Activated CD8-positive, alpha-beta memory T cell treated with anti-CD3 and anti-CD28 coated beads for 48 hours (primary cell): ENCODE results near the gene CCNH.

Experiments
- DNase-seq, 3 experiments: peaks; one replicate each; pipeline ENCODE4 v3.0.0-alpha.2; 2020; ENCODE audit warnings: low read depth in 2 of 3, low spot score in 2 of 3

Gene CCNH

GRCh38 chr5:87403899-87404298 is 8.8 kb downstream of the CCNH start:
- no peak for DNase-seq

GRCh38 chr5:87403409-87403808 is 9.3 kb downstream of the CCNH start:
- no peak for DNase-seq

DNA sequence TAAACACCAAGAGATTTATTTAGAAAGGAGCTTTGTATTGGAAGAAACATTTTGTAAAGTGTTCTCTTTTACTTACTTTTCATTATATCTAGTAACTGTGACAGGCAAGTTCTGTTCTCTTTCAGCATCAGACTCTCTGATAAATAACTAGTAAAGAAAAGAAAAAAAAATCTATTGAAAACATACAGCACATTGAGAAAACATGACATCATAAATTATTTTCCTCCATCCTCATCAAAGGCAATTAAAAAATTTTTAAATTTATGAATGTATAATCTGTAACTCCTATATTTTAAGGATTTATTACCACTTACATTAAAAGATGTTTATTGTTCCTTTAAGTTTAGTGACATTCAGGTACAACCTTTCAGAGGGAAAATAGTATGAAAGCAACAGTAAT is 11.1 kb downstream of the CCNH start:
- no peak for DNase-seq

- DNase-seq, result no peak
Observed at GRCh38 chr5:87400305-87400899, 12.3 kb downstream of the CCNH start.

DNA sequence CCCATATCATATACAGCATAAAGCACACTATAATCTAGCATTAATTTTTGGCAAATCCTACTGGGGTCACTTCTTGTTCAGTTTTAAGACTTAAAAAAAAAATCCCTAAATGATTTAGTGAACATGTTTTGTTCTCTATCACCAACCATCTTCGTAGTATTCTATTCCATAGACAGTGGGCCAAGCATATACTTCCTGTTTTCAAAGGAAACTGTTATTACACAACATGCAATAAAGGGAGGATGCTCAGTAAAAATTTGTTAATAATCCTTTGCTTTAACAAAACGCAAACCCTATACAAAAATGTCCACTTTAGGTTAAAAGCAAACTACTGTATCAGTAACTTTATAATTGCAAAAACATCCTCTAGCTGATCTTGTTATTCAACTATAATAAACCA is 13.0 kb downstream of the CCNH start:
- no peak for DNase-seq

- no peak for DNase-seq
Observed at GRCh38 chr5:87398981-87399614, 13.6 kb downstream of the CCNH start.

DNA sequence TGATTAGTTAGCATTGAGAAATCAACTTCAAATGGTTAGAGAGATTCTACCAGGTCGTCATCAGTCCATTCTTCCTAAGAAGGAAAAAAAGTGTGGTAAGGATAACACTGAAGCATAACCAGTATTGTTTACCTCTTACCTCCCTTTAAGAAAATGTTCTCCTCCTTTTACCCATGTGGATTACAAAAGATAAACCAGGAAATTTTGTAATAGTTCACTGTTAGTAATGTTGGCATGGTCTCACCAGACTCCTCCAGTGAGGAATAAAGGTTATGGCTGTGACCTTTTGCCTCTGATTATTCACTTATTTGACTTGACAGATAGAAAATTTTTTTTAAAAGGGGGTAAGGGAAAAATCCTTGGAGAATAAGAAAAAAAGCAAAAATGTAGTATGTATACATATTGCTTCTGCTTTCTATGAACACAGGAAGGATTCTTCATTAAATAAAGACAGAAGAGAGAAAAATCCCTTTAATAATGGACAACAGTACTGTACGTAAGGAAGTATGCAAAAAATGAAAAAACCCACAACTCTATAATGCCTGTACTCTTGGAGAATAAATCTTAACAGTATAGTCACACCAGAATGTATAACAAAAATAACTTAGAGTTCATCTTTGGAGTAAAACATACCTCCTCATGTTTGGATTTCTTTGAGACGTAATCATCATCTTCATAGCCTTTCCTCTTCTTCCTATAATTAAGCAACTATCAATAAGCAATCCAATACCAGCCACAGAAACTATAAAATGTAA is 18.1 kb downstream of the CCNH start:
- no peak for DNase-seq

DNA sequence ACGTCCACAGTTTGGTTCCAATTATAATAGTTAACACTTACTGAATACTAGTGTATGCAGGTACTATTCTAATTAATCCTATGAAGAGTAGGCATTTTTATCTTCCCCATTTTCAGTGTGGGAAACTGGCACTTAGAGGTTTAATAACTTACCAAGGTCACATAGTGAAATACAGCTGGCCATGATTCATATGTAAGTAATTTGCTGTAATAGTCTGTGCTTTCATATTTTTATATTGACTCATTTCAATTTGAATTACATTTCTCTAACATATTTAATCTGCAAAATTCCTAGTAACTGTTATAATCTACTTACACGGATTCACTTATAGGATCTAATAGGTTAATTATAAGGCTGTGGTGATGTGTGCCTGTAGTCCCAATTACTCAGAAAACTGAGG is 19.4 kb downstream of the CCNH start:
- DNase-seq, result no peak

GRCh38 chr5:87392801-87393200 is 19.9 kb downstream of the CCNH start:
- no peak for DNase-seq

- DNase-seq, result no peak
Observed at GRCh38 chr5:87392170-87392569, 20.6 kb downstream of the CCNH start.

- DNase-seq, result no peak
Observed at GRCh38 chr5:87390576-87391199, 22.0 kb downstream of the CCNH start.

DNA sequence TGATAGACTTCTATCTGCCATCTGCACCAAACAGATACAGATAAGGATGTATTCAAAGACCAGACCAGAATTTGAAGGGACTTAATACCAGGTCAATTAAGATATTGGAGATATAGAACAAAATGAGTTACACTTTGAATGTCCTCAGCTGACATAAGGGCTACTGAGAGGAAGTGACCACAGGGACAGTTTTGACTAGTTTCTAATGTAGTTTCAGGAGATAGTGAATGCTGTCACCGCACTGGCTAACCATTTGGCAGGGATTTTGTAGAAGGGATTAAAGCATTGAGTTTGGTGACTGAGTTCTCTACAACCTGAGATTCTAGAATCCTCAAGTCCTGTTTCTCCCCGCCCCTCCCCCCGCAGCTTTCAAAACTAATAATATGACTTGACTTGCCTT is 22.7 kb downstream of the CCNH start:
- DNase-seq, result no peak

GRCh38 chr5:87389296-87390034 is 23.3 kb downstream of the CCNH start:
- DNase-seq, result no peak

- no peak for DNase-seq
Observed at GRCh38 chr5:87388129-87388528, 24.6 kb downstream of the CCNH start.

- no peak for DNase-seq
Observed at GRCh38 chr5:87385802-87386201, 26.9 kb downstream of the CCNH start.

DNA sequence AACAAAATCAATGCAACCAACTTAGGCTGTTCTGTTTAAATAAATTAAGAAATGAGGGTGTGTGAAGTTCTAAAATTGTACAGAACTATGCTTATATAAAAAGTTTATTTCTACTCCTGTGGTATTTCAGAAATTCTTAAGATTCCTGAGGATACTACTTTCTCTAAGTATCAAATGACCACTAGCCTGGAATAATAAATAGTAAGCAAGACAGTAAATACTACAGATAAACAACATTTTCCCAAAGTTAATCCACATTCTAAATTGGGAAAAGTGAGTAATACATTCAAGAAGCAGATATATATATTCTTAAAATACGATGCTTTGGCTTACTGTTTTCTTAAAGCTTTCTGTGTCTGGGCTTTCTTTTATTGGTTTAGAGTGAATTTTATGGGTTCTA is 29.5 kb downstream of the CCNH start:
- no peak for DNase-seq

DNA sequence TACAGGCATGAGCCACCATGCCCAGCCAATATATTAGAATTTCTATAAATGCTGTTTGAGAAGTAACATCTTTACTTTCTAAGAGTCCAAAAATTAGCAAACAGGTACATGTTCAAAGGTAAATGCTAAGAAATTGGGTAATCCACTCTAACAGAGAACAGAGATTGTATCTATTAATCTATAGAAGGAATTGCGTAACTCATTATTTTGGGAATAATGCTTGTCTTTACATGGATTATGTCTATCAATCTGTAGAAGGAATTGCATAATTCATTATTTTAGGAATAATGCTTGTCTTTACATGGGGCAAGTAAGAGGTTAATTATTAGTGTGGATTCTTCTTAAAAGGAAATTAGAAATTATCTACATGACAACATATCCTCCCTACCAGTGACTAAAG is 30.5 kb downstream of the CCNH start:
- DNase-seq, result no peak

DNA sequence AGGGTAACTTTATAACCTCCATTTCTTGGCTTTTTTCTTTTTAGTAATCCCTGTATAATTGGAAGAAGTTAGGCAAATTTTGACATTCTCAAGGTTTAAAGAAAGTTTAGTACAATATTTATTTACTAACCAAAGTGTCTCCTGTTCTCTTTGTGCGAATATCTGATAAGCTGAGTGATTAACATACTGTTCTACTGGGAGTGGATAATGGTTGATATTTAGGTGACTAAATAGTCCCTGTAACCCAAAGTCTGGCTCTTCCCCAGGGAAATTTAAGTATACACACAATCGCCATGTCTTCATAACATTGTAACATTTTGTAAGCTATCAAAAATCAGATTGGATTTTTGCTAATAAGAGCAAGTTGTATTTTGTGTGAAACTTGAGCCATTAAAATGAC is 40.0 kb downstream of the CCNH start:
- no peak for DNase-seq

DNA sequence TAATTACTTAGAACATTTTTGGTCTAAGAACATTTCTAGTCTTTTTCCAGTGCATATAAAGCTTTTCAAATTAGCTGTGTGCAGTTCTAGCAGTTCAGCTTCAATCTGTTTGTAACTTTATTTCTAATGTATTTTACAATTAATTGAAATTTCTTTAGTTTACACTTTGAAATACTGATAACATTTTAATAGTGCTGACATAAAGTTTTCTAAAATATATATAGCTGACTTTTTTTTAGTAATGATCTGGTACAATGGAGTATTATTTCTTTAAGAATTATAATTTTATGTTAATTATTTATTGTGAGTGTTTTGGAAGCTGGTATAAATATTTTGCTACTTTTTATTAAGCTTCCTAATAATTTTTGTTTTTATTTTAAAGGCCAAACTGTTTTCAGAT is 43.3 kb downstream of the CCNH start:
- DNase-seq, result no peak

DNA sequence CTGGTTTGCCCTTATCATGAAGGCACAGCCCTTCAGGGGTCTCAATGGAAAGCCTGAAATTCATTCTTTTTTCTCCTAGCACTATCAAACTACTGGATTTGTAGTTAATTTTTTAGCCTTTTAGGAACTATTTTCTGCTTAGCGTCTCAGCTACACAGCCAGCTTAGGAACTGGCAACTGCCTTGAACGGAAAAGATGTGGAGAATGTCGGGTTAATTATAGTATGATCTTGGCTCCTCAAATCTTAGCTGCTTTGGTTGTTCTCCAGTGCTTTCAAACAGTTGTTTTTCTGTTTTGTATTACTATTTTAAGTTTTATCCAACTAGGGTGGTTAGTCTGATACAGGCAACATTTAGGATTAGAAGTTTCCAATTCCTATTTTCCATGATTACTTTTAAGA is 44.1 kb downstream of the CCNH start:
- no peak for DNase-seq

DNA sequence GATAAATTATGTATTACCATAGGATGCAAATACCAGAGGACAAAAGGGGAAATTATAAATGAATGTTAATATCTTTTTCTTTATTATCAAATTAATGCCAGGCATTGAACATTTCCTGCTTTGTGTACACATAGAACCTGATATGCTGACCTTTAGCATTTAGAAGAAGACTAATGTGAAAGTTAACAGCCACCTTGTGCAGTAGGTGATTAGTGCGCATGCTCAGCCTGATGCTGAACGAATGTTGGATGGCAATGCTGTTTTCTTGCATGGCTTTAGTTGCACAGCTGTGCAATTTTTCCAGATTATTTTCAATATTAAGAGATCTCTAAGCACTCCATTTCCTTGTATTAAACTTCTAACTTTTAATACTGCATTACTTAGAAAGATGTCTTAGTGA is 45.5 kb downstream of the CCNH start:
- DNase-seq, result no peak
